ENCODE measurements around the gene SRP72.

GRCh38 chr4:56480691-56481090 is 13.3 kb downstream of the SRP72 start:
- TF ChIP-seq CTCF (IDR thresholded peaks at IDR 0.05), result no peak
- TF ChIP-seq POLR2A (IDR thresholded peaks at IDR 0.05; ENCODE audit: low read length), result no peak
- no peak for TF ChIP-seq POLR2AphosphoS2 (conservative IDR thresholded peaks at IDR 0.05; ENCODE audit: low read length)
- TF ChIP-seq CEBPB (IDR thresholded peaks at IDR 0.05), result no peak
- TF ChIP-seq RAD21 (conservative IDR thresholded peaks at IDR 0.05 in 1 of 2, IDR thresholded peaks at IDR 0.05 in 1 of 2), result no peak

Data from A549 (cell line).